Effector memory CD4-positive, alpha-beta T cell (primary cell): ENCODE data around the gene CRIM1.

Experiments used
- DNase-seq, 3 donors: peaks; one replicate each; pipeline ENCODE4 v3.0.0-alpha.2; 2020
- H3K27ac ChIP-seq: 2 replicates; pipeline ENCODE4 v1.7.0; 2013; ENCODE audit warnings: mild to moderate bottlenecking, low read length, moderate library complexity; ENCODE audit not compliant: insufficient read depth, poor library complexity, severe bottlenecking
- H3K27me3 ChIP-seq: replicated peaks from 2 replicates; pipeline ENCODE4 v1.7.0; 2013; ENCODE audit warnings: mild to moderate bottlenecking, low read length; ENCODE audit not compliant: insufficient read depth, control insufficient read depth, poor library complexity, severe bottlenecking
- H3K36me3 ChIP-seq: 2 replicates; pipeline ENCODE4 v1.7.0; 2013; ENCODE audit warnings: mild to moderate bottlenecking, low read length, moderate library complexity; ENCODE audit not compliant: control insufficient read depth, insufficient read depth
- H3K4me1 ChIP-seq: 2 replicates; pipeline ENCODE4 v1.7.0; 2013; ENCODE audit warnings: low read length, mild to moderate bottlenecking; ENCODE audit not compliant: control insufficient read depth, insufficient read depth, poor library complexity, severe bottlenecking
- H3K4me3 ChIP-seq: 2 replicates; pipeline ENCODE4 v1.7.0; 2013; ENCODE audit warnings: low read length, low read depth, mild to moderate bottlenecking; ENCODE audit not compliant: insufficient read depth, poor library complexity, severe bottlenecking
- H3K9me3 ChIP-seq: 2 replicates; pipeline ENCODE4 v1.7.0; 2013; ENCODE audit warnings: mild to moderate bottlenecking, low read length, moderate library complexity; ENCODE audit not compliant: control insufficient read depth

Gene CRIM1

DNA sequence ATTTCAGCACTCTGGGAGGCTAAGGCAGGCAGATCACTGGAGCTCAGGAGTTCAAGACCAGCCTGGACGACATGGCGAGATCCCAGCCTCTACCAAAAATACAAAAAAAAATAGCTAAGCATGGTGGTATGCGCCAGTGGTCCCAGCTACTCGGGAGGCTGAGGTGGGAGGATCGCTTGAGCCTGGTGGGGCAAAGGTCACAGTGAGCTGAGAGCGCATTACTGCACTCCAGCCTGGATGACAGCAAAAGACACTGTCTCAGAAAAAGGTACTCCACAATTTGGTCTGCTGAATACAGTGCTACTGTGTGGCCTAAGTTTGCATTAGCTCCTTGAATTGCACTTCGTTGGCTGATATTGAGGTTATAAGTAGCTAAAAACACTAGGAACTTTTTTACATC lies 144.5 kb downstream of the CRIM1 start:
- no peaks in the 10 kb centered on the region for H3K4me1 ChIP-seq
- H3K27ac ChIP-seq, result no peak overlapping the region
- no peaks in the 10 kb centered on the region for H3K9me3 ChIP-seq
- no peak overlapping the region for H3K4me3 ChIP-seq
- no peaks in the 10 kb centered on the region for H3K36me3 ChIP-seq
- no peak for DNase-seq
- no peaks in the 10 kb centered on the region for H3K27me3 ChIP-seq

GRCh38 chr2:36502081-36502480 lies 146.5 kb downstream of the CRIM1 start:
- Histone ChIP-seq H3K4me1 (no peaks in the 10 kb centered on the region), H3K27ac (no peak overlapping the region), H3K4me3 (no peak overlapping the region), H3K27me3 (no peaks in the 10 kb centered on the region), H3K36me3 (no peaks in the 10 kb centered on the region), H3K9me3 (no peaks in the 10 kb centered on the region)
- DNase-seq, result no peak

DNA sequence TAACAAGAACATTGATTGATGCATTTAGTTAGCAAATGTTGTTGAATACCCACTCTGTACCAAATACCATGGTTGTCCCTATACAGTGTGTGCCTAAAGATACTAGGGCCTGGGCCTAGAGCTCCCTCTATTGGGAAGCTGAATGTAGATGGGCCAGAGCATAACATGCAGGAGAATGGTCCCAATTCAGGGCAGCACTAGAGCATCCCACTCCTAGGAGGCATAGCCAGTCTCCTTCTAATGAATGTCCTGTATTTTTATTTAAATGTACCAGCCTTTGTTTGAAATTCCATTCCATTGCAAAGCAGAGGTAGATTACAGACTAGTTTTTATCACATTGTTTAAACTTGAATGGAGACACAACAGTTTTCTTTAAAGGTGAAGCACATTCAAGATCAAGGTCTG lies 151.8 kb downstream of the CRIM1 start:
- Histone ChIP-seq H3K27me3 (no peaks in the 10 kb centered on the region), H3K4me3 (no peak overlapping the region), H3K27ac (no peak overlapping the region), H3K4me1 (no peaks in the 10 kb centered on the region), H3K9me3 (no peaks in the 10 kb centered on the region), H3K36me3 (no peaks in the 10 kb centered on the region)
- DNase-seq, result peak in 1 of 3 donors; percentile 2

- no peaks in the 10 kb centered on the region for H3K4me1 ChIP-seq
- no peak for DNase-seq
- H3K27ac ChIP-seq, result no peak overlapping the region
- no peaks in the 10 kb centered on the region for H3K36me3 ChIP-seq
- H3K27me3 ChIP-seq, result no peaks in the 10 kb centered on the region
- no peaks in the 10 kb centered on the region for H3K9me3 ChIP-seq
- no peak overlapping the region for H3K4me3 ChIP-seq
Measured at GRCh38 chr2:36509075-36509474, 153.5 kb downstream of the CRIM1 start.

DNA sequence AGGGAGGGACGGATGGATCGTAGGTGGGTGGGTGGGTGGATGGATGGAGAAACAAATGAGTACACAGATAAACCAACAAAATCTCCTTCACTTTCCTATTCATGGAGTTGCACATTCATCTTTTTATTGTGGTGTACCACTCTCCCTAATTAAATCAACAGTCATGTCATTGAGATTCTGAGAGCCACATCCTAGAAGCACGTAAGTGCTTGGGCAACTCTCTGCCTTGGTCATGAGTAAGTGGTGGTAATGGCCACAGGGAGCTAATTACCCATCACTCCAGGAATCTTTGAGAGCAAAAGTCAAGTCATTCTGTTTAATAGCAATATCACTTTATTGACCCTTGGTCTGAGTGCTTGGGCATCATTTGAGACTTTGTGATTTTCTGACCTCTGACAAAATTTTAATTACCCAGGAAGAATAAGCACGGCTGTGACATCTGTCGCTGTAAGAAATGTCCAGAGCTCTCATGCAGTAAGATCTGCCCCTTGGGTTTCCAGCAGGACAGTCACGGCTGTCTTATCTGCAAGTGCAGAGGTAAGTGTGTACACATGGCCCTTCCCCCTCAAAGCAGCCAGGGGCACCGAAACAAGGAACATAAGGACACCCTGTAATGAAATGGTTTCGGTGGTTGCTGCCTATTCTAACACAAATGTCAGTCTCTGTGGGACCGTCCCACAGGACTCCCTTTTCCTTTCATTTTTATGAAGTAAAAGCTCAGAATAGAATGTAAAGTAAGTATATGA lies 156.5 kb downstream of the CRIM1 start:
- no peaks in the 10 kb centered on the region for H3K36me3 ChIP-seq
- no peaks in the 10 kb centered on the region for H3K27me3 ChIP-seq
- no peak overlapping the region for H3K4me3 ChIP-seq
- H3K27ac ChIP-seq, result no peak overlapping the region
- DNase-seq, result no peak
- no peaks in the 10 kb centered on the region for H3K9me3 ChIP-seq
- no peaks in the 10 kb centered on the region for H3K4me1 ChIP-seq

GRCh38 chr2:36512705-36513104 lies 157.1 kb downstream of the CRIM1 start:
- no peak for DNase-seq
- no peaks in the 10 kb centered on the region for H3K9me3 ChIP-seq
- H3K4me3 ChIP-seq, result no peak overlapping the region
- no peaks in the 10 kb centered on the region for H3K4me1 ChIP-seq
- no peak overlapping the region for H3K27ac ChIP-seq
- H3K36me3 ChIP-seq, result no peaks in the 10 kb centered on the region
- no peaks in the 10 kb centered on the region for H3K27me3 ChIP-seq

- H3K9me3 ChIP-seq, result no peaks in the 10 kb centered on the region
- H3K27ac ChIP-seq, result no peak overlapping the region
- H3K4me1 ChIP-seq, result no peaks in the 10 kb centered on the region
- no peaks in the 10 kb centered on the region for H3K27me3 ChIP-seq
- H3K36me3 ChIP-seq, result no peaks in the 10 kb centered on the region
- H3K4me3 ChIP-seq, result no peak overlapping the region
- no peak for DNase-seq
Measured at GRCh38 chr2:36513661-36514060, 158.1 kb downstream of the CRIM1 start.

DNA sequence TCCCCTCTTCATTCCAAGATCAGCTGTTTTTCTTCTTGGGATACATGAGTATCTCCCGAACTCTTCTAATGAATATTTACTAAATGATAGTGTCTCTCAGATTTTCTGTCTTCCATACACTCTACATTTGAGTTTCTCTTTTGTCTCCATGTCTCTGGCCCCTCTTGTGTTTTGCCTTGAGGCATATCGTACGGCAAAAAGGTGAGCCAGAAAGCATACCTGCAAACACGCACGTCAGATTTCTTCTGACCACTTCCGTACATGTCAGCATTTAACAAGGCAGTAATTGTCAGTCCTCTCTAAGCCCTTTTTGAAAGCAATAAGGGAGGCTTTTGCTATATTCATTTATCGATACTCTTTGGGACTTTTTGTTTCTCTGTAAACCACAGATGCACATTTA lies 160.0 kb downstream of the CRIM1 start:
- H3K4me3 ChIP-seq, result no peak overlapping the region

DNA sequence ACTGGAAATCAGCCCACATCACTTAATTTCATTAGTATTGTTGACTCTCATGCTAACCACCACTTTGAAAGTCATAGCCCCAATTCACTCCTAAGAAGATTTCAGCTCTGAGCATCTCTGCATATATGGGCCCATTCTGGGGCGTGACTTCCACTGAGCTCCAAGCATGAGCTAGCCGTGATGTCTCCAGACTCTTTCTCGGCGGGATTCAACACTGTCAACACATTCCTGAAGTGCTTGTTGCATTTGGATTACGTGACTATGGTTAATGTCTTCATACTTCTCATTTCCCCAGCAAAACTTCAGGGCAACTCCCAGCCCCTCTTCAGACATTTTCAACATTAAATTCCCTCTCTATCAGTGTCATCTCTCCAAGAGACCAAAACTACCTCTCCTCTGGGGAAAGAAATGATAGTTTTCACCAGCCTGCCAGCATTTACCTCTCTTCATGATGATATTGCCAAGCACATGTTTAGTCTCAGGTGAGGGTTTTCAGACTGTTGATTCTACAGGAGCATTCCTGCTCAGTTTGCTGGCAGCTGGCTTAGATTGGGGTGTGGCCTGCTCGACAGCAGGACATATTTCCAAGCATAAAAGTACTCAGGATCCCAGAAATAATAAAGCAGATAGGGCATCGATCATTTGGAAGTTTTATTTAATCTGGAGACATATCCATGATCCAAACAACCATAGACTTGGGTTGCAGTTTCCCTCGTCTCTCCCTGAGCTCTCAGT lies 160.7 kb downstream of the CRIM1 start:
- no peaks in the 10 kb centered on the region for H3K27me3 ChIP-seq
- no peak overlapping the region for H3K27ac ChIP-seq
- no peak overlapping the region for H3K4me3 ChIP-seq
- H3K36me3 ChIP-seq, result no peaks in the 10 kb centered on the region
- no peaks in the 10 kb centered on the region for H3K4me1 ChIP-seq
- DNase-seq, result no peak
- no peaks in the 10 kb centered on the region for H3K9me3 ChIP-seq

More for the DNA sequence above, 160.0 kb downstream of the CRIM1 start:
- no peak for DNase-seq
- Histone ChIP-seq H3K27me3 (no peaks in the 10 kb centered on the region), H3K27ac (no peak overlapping the region), H3K9me3 (no peaks in the 10 kb centered on the region), H3K4me1 (no peaks in the 10 kb centered on the region), H3K36me3 (no peaks in the 10 kb centered on the region)

DNA sequence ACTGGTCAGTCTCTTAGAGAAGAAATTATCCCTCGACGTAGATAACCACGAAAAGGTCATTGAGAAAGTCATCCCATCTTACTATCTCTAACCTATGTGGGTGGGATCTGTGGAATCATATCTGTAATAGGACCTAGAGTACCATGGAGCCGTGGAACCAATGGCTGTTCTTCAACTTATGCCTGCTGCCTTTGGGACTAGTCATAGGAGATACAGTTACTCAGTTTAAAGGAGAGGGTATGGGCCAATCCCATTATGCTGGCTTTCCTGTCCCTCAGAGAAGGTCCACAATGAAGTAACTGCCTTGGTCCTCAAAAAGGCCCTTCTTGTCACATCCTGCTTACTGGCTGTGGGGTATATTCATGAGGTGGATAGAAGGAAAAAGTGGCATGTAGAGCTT lies 164.9 kb downstream of the CRIM1 start:
- no peak overlapping the region for H3K4me3 ChIP-seq
- no peaks in the 10 kb centered on the region for H3K9me3 ChIP-seq
- H3K27ac ChIP-seq, result no peak overlapping the region
- H3K36me3 ChIP-seq, result no peaks in the 10 kb centered on the region
- H3K4me1 ChIP-seq, result no peaks in the 10 kb centered on the region
- no peak for DNase-seq
- H3K27me3 ChIP-seq, result no peaks in the 10 kb centered on the region
